ENCODE data around the gene MAGEA2.
"Not testable (repeated sequence)": the region's sequence is repeated elsewhere in the genome, so short reads cannot be mapped to it uniquely, and the experiment has no call there.

- TF ChIP-seq, protein P1, sequence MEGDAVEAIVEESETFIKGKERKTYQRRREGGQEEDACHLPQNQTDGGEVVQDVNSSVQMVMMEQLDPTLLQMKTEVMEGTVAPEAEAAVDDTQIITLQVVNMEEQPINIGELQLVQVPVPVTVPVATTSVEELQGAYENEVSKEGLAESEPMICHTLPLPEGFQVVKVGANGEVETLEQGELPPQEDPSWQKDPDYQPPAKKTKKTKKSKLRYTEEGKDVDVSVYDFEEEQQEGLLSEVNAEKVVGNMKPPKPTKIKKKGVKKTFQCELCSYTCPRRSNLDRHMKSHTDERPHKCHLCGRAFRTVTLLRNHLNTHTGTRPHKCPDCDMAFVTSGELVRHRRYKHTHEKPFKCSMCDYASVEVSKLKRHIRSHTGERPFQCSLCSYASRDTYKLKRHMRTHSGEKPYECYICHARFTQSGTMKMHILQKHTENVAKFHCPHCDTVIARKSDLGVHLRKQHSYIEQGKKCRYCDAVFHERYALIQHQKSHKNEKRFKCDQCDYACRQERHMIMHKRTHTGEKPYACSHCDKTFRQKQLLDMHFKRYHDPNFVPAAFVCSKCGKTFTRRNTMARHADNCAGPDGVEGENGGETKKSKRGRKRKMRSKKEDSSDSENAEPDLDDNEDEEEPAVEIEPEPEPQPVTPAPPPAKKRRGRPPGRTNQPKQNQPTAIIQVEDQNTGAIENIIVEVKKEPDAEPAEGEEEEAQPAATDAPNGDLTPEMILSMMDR (IDR thresholded peaks at IDR 0.05; ENCODE audit: low read depth, low read length) = not testable (repeated sequence)
- TF ChIP-seq POLR2A (IDR thresholded peaks at IDR 0.05; ENCODE audit: extremely low read depth, insufficient read length) = not testable (repeated sequence)
These were observed 47.1 kb downstream of the MAGEA2 start for GRCh38 chrX:152706500-152706899.
